Tibial nerve (tissue), 4 donors: ENCODE results near the gene SHISAL1. TPM values are rescaled to one million over a fixed set of nuclear protein-coding genes. Genes with fewer than 3 reads are reported as not detected.

Experiments used
- DNase-seq, 2 donors: peaks; one replicate each; pipeline ENCODE4 v3.0.0-alpha.2; 2019; ENCODE audit warnings: low spot score in 2 of 2
- H3K27ac ChIP-seq, 4 donors: fragments of 200-600 bp; sonication (generic) in 3 of 4; one replicate each; pipeline ENCODE4 v1.5.1; 2017 to 2019; ENCODE audit warnings: mild to moderate bottlenecking in 1 of 4
- H3K27me3 ChIP-seq, 2 donors: fragments of 200-600 bp; sonication (generic) in 1 of 2; one replicate each; pipeline versions ENCODE4 v1.5.1 to v1.6.0; 2017 to 2019
- H3K36me3 ChIP-seq, 3 donors: fragments of 200-600 bp; sonication (generic); one replicate each; pipeline ENCODE4 v1.5.1; 2018 to 2019
- H3K4me1 ChIP-seq, 4 donors: fragments of 200-600 bp; sonication (generic) in 3 of 4; one replicate each; pipeline ENCODE4 v1.5.1; 2017 to 2019
- H3K4me3 ChIP-seq, 4 donors: fragments of 200-600 bp; sonication (generic) in 3 of 4; one replicate each; pipeline ENCODE4 v1.5.1; 2017 to 2019; ENCODE audit warnings: mild to moderate bottlenecking in 1 of 4, moderate library complexity in 1 of 4
- H3K9me3 ChIP-seq, 4 donors: fragments of 200-600 bp; sonication (generic) in 3 of 4; one replicate each; pipeline ENCODE4 v1.5.1; 2017 to 2019
- CTCF ChIP-seq, 5 experiments: fragments of 200-600 bp in 3 of 5; fragments of 450-650 bp in 2 of 5; sonication (generic) in 3 of 5; IDR thresholded peaks; one replicate each; pipeline ENCODE4 v1.5.1; 2016 to 2019; ENCODE audit warnings: antibody characterized with exemption in 5 of 5, mild to moderate bottlenecking in 3 of 5, moderate library complexity in 2 of 5
- EP300 ChIP-seq, 2 donors: sonication (generic); formaldehyde crosslinking; IDR thresholded peaks; one replicate each; pipeline ENCODE4 v1.6.1; 2017; ENCODE audit warnings: antibody characterized with exemption in 2 of 2, mild to moderate bottlenecking in 1 of 2
- POLR2A ChIP-seq, 2 donors: fragments of 450-650 bp; IDR thresholded peaks; one replicate each; pipeline ENCODE4 v1.6.1; 2017; ENCODE audit warnings: antibody characterized with exemption in 2 of 2, mild to moderate bottlenecking in 2 of 2, moderate library complexity in 2 of 2
- WGBS, 2 donors: methylation state at CpG; one replicate each; pipeline ENCODE4 v1.1.5; 2018; 5-methylcytosine and 5-hydroxymethylcytosine counted together
- total RNA-seq, 4 donors: library from RNA; depleted of rRNA; stranded (reverse); fragments of >200 nt; gene quantifications; one replicate each; pipeline ENCODE4 v1.1.0, GENCODE V29; 2016

Gene SHISAL1
- total RNA-seq, 4 donors from 2014 or later: 0.22 to 1.0 (median 0.59) TPM

GRCh38 chr22:44309137-44309536 is 3.6 kb downstream of the SHISAL1 start:
- no peaks in the 10 kb centered on the region for H3K36me3 ChIP-seq
- peaks cover 0 to 6% (median 0%) of the 10 kb centered on the region in 4 donors for H3K9me3 ChIP-seq
- no peak overlapping the region for H3K4me3 ChIP-seq
- 56 to 61% methylated on average over 10 to 16 of the region's 16 CpGs for WGBS, 2 donors
- H3K4me1 ChIP-seq: peaks cover 0 to 32% (median 0%) of the 10 kb centered on the region in 4 donors
- no peak for TF ChIP-seq CTCF (IDR thresholded peaks at IDR 0.05)
- TF ChIP-seq EP300 (IDR thresholded peaks at IDR 0.05): no peak
- TF ChIP-seq POLR2A (IDR thresholded peaks at IDR 0.05): no peak
- H3K27ac ChIP-seq: peak overlapping the region in 2 of 4 donors; percentile 7 to 64
- no peaks in the 10 kb centered on the region for H3K27me3 ChIP-seq
- DNase-seq: peak in 1 of 2 donors; percentile 30

- peak in 1 of 2 donors; percentile 14 for DNase-seq
- Histone ChIP-seq H3K27me3 (no peaks in the 10 kb centered on the region), H3K36me3 (no peaks in the 10 kb centered on the region), H3K27ac (peak overlapping the region in 2 of 4 donors; percentile 54 to 61), H3K4me1 (peaks cover 0 to 32% (median 0%) of the 10 kb centered on the region in 4 donors), H3K9me3 (peaks cover 0 to 11% (median 0%) of the 10 kb centered on the region in 4 donors), H3K4me3 (no peak overlapping the region)
- TF ChIP-seq POLR2A (IDR thresholded peaks at IDR 0.05): no peak
- TF ChIP-seq EP300 (IDR thresholded peaks at IDR 0.05): no peak
- no peak for TF ChIP-seq CTCF (IDR thresholded peaks at IDR 0.05)
- WGBS, 2 donors: 56 to 61% methylated on average over 18 to 20 of the region's 20 CpGs
These were observed 5.1 kb downstream of the SHISAL1 start for GRCh38 chr22:44307509-44308169.

GRCh38 chr22:44305888-44306287 is 6.9 kb downstream of the SHISAL1 start:
- TF ChIP-seq EP300 (IDR thresholded peaks at IDR 0.05) (no peak), CTCF (IDR thresholded peaks at IDR 0.05) (no peak), POLR2A (IDR thresholded peaks at IDR 0.05) (no peak)
- H3K4me1 ChIP-seq: peaks cover 0 to 32% (median 0%) of the 10 kb centered on the region in 4 donors
- peaks cover 0 to 11% (median 0%) of the 10 kb centered on the region in 4 donors for H3K9me3 ChIP-seq
- no peaks in the 10 kb centered on the region for H3K27me3 ChIP-seq
- 65 to 67% methylated on average over 10 of the region's 10 CpGs for WGBS, 2 donors
- H3K36me3 ChIP-seq: no peaks in the 10 kb centered on the region
- peak overlapping the region in 2 of 4 donors; percentile 25 to 32 for H3K27ac ChIP-seq
- DNase-seq: peak in 1 of 2 donors; percentile 32
- no peak overlapping the region for H3K4me3 ChIP-seq

GRCh38 chr22:44305455-44305854 is 7.3 kb downstream of the SHISAL1 start:
- TF ChIP-seq CTCF (IDR thresholded peaks at IDR 0.05) (no peak), EP300 (IDR thresholded peaks at IDR 0.05) (no peak), POLR2A (IDR thresholded peaks at IDR 0.05) (no peak)

GRCh38 chr22:44304911-44305310 is 7.8 kb downstream of the SHISAL1 start:
- no peak overlapping the region for H3K4me3 ChIP-seq
- H3K9me3 ChIP-seq: peaks cover 0 to 11% (median 0%) of the 10 kb centered on the region in 4 donors
- H3K4me1 ChIP-seq: peaks cover 0 to 32% (median 0%) of the 10 kb centered on the region in 4 donors
- DNase-seq: no peak
- H3K27me3 ChIP-seq: no peaks in the 10 kb centered on the region
- H3K36me3 ChIP-seq: no peaks in the 10 kb centered on the region
- 83 to 96% methylated on average over 2 of the region's 2 CpGs for WGBS, 2 donors
- TF ChIP-seq EP300 (IDR thresholded peaks at IDR 0.05) (no peak), CTCF (IDR thresholded peaks at IDR 0.05) (no peak), POLR2A (IDR thresholded peaks at IDR 0.05) (no peak)
- H3K27ac ChIP-seq: peak overlapping the region in 1 of 4 donors; percentile 17

More at GRCh38 chr22:44305455-44305854, 7.3 kb downstream of the SHISAL1 start:
- no peak overlapping the region for H3K4me3 ChIP-seq
- peak overlapping the region in 2 of 4 donors; percentile 25 to 32 for H3K27ac ChIP-seq
- H3K9me3 ChIP-seq: peaks cover 0 to 11% (median 0%) of the 10 kb centered on the region in 4 donors
- peaks cover 0 to 32% (median 0%) of the 10 kb centered on the region in 4 donors for H3K4me1 ChIP-seq
- WGBS, 2 donors: 51 to 72% methylated on average over 8 of the region's 13 CpGs
- H3K36me3 ChIP-seq: no peaks in the 10 kb centered on the region
- no peaks in the 10 kb centered on the region for H3K27me3 ChIP-seq
- DNase-seq: no peak
